Ishikawa (cell line): ENCODE results near the gene GATAD1.

Experiments
- CEBPB ChIP-seq: IDR thresholded peaks from 2 replicates; pipeline ENCODE4 v1.6.1; 2012
- CREB1 ChIP-seq: IDR thresholded peaks from 2 replicates; pipeline ENCODE4 v1.6.1; 2012; ENCODE audit warnings: low read depth
- EGR1 ChIP-seq: IDR thresholded peaks from 2 replicates; pipeline ENCODE4 v1.6.1; 2012
- EP300 ChIP-seq: IDR thresholded peaks from 2 replicates; pipeline ENCODE4 v1.6.1; 2012; ENCODE audit warnings: borderline replicate concordance
- FOXM1 ChIP-seq: IDR thresholded peaks from 2 replicates; pipeline ENCODE4 v1.6.1; 2012; ENCODE audit warnings: low read depth, borderline replicate concordance
- NFIC ChIP-seq: IDR thresholded peaks from 2 replicates; pipeline ENCODE4 v1.6.1; 2012
- RAD21 ChIP-seq: IDR thresholded peaks from 2 replicates; pipeline ENCODE4 v1.6.1; 2012; ENCODE audit warnings: low read depth
- TAF1 ChIP-seq: IDR thresholded peaks from 2 replicates; pipeline ENCODE4 v1.6.1; 2012; ENCODE audit warnings: low read depth, mild to moderate bottlenecking
- TCF12 ChIP-seq: IDR thresholded peaks from 2 replicates; pipeline ENCODE4 v1.6.1; 2012; ENCODE audit warnings: low read depth
- TEAD4 ChIP-seq: IDR thresholded peaks from 2 replicates; pipeline ENCODE4 v1.6.1; 2012
- YY1 ChIP-seq: IDR thresholded peaks from 2 replicates; pipeline ENCODE4 v1.6.1; 2012; ENCODE audit warnings: low read depth
- ZBTB7A ChIP-seq: IDR thresholded peaks from 2 replicates; pipeline ENCODE4 v1.6.1; 2012; ENCODE audit warnings: low read depth
- TF ChIP-seq, protein P1 (sequence below): IDR thresholded peaks from 2 replicates; pipeline ENCODE4 v1.6.1; 2012
- TF ChIP-seq, protein P2 (sequence below): IDR thresholded peaks from 2 replicates; pipeline ENCODE4 v1.6.1; 2012
- TF ChIP-seq, protein P3 (sequence below): IDR thresholded peaks from 2 replicates; pipeline ENCODE4 v1.6.1; 2012; ENCODE audit warnings: low read depth, mild to moderate bottlenecking

Gene GATAD1

DNA sequence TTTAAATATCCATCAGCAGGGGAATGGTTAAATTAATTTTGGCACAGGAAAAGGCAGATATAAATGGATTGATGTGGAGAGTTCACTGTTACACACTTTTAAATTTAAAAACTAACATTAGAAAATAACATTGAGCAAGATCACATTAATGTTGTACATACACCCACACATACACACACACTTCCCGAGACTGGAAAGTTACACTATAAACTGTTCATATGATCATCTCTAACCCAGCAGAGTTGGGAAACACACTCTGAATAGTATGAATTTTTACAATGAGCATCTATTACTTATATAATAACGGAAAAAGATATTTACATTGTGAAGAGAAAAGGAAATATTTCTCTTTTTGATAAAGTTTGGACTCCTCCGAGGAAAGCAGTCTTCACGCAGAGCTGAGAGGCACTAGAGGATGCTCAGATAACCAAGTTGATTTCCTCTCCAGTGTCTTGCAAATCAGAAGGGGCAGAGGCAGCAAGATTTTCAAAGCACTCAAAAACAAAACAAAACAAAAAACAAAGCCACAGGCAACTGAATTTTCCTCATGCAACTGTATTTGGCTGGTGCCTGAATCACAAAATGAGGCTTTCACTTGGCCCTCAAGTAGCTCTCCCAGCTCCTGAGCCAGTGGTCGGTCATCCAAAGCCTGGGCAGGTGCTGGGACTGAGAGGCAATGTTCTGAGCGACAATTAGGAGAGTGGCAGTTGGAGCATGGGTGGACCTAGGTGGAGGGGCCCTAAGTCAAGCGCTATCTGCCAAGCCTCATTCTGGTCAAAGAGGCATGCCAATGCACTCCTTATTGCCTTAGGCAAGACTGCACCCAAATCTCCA, 10.5 kb upstream of the GATAD1 start:
- TF ChIP-seq NFIC (no peak), YY1 (no peak), TAF1 (no peak), FOXM1 (no peak), TCF12 (no peak), EP300 (no peak), EGR1 (no peak), RAD21 (no peak), CREB1 (no peak), ZBTB7A (no peak), CEBPB (no peak), TEAD4 (no peak)
- TF ChIP-seq, protein P1, sequence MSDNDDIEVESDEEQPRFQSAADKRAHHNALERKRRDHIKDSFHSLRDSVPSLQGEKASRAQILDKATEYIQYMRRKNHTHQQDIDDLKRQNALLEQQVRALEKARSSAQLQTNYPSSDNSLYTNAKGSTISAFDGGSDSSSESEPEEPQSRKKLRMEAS = no peak
- TF ChIP-seq, protein P2, sequence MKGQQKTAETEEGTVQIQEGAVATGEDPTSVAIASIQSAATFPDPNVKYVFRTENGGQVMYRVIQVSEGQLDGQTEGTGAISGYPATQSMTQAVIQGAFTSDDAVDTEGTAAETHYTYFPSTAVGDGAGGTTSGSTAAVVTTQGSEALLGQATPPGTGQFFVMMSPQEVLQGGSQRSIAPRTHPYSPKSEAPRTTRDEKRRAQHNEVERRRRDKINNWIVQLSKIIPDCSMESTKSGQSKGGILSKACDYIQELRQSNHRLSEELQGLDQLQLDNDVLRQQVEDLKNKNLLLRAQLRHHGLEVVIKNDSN = no peak
- TF ChIP-seq, protein P3, sequence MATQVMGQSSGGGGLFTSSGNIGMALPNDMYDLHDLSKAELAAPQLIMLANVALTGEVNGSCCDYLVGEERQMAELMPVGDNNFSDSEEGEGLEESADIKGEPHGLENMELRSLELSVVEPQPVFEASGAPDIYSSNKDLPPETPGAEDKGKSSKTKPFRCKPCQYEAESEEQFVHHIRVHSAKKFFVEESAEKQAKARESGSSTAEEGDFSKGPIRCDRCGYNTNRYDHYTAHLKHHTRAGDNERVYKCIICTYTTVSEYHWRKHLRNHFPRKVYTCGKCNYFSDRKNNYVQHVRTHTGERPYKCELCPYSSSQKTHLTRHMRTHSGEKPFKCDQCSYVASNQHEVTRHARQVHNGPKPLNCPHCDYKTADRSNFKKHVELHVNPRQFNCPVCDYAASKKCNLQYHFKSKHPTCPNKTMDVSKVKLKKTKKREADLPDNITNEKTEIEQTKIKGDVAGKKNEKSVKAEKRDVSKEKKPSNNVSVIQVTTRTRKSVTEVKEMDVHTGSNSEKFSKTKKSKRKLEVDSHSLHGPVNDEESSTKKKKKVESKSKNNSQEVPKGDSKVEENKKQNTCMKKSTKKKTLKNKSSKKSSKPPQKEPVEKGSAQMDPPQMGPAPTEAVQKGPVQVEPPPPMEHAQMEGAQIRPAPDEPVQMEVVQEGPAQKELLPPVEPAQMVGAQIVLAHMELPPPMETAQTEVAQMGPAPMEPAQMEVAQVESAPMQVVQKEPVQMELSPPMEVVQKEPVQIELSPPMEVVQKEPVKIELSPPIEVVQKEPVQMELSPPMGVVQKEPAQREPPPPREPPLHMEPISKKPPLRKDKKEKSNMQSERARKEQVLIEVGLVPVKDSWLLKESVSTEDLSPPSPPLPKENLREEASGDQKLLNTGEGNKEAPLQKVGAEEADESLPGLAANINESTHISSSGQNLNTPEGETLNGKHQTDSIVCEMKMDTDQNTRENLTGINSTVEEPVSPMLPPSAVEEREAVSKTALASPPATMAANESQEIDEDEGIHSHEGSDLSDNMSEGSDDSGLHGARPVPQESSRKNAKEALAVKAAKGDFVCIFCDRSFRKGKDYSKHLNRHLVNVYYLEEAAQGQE = no peak

DNA sequence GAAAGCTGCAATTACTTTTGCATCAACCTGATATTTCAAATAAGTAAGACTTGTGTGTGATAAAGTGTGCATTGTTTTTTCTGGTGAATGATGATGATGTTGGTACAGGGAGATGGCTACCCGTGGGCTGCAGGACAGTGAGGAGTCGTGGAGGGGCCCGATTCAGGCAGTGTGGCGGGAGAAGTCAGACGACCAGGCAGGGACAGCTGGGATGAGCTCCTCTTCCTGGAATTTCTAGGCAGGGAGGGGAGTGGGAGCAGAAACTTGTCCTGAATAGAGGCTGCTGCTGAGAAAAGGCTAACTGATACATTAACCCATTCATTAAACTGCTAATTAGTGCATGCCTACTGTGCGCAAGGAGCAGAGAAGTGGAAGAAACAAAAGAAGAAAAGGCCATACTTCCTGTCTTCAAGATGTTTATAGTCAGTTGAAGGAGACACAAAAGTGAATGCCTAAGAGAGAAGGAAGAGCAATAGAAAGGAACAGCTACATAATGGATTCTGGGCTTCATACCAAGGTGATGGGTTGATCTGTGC, 9.3 kb upstream of the GATAD1 start:
- TF ChIP-seq CREB1 (no peak), EP300 (no peak), TCF12 (no peak), NFIC (no peak), RAD21 (no peak), FOXM1 (no peak), CEBPB (no peak)
- TF ChIP-seq, protein P3 = no peak
- TF ChIP-seq, protein P1 = no peak
- TF ChIP-seq, protein P2 = no peak

DNA sequence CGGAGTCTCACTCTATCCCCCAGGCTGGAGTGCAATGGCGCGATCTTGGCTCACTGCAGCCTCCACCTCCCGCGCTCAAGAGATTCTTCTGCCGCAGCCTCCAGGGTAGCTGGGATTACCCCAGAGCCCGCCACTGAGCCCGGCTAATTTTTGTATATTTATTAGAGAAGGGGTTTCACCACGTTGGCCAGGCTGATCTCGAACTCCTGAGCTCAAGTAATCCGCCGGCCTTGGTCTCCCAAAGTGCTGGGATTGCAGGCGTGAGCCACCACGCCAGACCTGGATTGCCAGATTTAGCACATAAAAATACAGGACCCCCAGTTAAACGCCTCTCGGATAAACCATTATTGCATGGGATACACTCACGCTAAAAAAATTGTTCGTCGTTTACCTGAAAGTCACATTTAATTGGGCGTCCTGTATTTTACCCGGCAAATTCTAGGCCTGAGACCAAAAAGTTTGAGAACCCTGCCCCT, 375 bp upstream of the GATAD1 start:
- TF ChIP-seq RAD21 (peak; percentile 90), ZBTB7A (no peak)

DNA sequence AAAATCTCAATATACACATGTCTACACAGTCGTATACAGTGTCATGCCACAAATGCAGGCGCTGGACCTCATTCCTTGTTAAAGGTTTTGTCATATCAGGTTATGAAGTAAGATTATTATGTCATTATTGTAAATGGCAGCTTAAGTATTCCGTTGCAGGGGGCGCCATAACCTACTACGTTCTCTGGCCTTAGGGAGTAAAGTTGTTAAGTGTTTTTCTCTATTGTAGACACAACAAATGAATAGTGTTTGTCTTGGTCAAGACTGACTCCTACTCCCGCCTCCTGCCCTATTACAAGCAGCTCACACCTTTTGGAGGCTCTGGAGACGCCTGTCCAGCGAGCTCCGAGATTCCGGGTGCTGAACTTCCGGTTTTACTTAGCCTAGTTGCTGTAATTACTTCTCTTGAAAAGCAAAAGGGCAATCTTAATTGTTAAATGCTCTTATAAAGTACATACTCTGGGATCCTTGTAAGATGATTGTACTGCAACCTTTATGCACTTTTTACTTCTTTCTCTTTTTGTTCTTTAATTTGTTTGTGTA, 994 bp downstream of the GATAD1 start:
- TF ChIP-seq NFIC = no peak
- TF ChIP-seq CREB1 = peak; percentile 64; the same call in 1 of the 2 replicates

DNA sequence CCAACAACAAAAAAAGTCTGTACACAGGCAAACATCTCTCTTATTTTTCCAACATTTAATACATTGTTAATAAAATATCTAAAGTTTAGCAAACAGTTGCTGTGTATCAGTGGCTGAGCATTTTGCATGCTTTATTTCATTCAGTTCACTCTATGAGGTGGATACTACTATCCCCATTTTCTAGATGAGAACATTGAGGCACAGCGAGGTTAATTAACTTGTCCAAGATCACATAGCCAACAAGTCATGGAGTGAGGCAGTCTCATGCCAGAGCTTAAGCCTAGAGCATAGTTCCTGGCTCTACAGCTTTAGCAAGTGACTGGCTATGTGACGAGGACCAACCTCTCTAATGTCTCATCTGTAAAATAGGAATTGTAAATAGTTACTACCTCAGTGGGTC, 4.4 kb downstream of the GATAD1 start:
- no peak for TF ChIP-seq CEBPB
- TF ChIP-seq, protein P3 = no peak
- no peak for TF ChIP-seq TCF12
- TF ChIP-seq, protein P1 = no peak
- TF ChIP-seq, protein P2 = no peak
- no peak for TF ChIP-seq RAD21
- no peak for TF ChIP-seq ZBTB7A
- no peak for TF ChIP-seq CREB1
- TF ChIP-seq YY1 = no peak
- TF ChIP-seq TEAD4 = no peak
- no peak for TF ChIP-seq EGR1
- TF ChIP-seq NFIC = no peak
- TF ChIP-seq EP300 = no peak
